GM21447 (cell line): ENCODE results near the gene EHBP1L1.

Experiments
- ATAC-seq: cut with Tn5 transposase; IDR thresholded peaks from one replicate; pipeline ENCODE4 v1.9.1; 2021; ENCODE audit not compliant: unreplicated experiment

The EHBP1L1 gene

DNA sequence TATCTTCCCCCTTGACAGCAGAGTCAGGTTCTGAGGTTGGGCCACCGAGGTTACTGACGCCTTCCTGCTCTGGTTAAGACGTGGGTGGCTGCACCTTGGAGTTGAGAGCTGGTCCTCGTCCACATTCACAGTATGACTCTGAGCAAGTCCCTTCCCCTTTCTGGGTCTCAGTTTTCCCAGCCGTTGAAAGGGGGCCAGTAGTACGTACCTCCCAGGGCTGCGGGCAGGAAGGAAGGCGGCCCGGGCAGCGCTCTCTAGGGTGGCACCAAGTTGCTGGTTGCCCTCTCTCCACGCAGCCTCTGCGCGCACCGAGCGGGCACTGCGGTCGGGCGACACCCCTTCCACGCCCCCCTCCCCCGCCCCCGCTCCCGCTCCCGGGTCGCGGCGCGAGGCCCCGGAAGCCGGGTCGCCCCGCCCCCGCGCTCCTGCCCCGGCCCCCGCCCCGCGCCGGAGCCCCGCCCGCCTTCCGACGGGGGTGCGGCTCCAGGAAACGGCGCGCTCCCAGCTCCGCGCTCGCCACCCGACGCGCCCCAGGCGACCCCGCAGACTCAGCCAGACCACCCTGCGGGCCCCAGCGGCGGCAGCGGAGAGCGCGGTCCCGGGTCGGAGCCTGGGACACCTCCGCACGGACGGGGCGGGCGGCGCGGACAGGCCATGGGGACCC is at the start of gene EHBP1L1:
EHBP1L1 (plus strand) TSS at position 486 of the 664 bp plus-strand sequence. CDS start 250 bp downstream, outside the sequence.
- ATAC-seq: no peak

DNA sequence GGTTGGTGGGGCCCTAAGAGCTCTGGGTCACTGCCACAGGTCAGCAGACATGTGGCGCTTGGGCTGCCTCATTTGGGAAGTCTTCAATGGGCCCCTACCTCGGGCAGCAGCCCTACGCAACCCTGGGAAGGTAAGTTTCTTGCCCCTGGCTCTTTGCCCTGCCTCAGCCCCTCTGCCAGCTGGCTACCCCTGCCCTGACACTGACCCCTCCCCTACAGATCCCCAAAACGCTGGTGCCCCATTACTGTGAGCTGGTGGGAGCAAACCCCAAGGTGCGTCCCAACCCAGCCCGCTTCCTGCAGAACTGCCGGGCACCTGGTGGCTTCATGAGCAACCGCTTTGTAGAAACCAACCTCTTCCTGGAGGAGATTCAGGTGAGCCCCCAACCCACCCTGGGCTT is 49.1 kb upstream of the EHBP1L1 start:
- ATAC-seq: no peak

DNA sequence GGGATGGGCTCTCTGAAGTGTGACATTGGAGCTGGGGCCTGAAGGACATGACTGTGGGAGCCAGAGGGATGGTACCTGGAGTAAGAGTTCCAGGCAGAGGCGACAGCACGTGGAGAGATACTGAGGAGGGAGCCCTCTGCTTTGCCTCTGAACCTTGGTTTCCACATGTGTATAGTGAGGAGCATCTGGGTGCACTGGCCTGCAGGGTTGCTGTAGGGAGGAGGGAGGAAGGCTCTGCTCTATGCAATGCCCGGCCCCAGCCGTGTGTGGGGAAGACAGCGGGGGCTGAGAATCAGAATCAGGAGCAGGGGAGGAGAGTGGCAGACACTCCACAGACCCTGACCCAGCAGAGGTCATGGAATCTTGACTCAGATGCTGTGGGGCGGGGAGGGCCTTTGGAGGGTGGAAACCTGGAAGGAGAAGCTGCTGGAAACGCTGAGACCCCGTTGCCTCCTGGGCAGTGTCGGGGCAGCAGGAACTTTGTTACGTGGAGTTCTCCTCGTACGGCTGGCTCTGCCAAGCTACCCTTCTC is 47.0 kb upstream of the EHBP1L1 start:
- no peak for ATAC-seq

DNA sequence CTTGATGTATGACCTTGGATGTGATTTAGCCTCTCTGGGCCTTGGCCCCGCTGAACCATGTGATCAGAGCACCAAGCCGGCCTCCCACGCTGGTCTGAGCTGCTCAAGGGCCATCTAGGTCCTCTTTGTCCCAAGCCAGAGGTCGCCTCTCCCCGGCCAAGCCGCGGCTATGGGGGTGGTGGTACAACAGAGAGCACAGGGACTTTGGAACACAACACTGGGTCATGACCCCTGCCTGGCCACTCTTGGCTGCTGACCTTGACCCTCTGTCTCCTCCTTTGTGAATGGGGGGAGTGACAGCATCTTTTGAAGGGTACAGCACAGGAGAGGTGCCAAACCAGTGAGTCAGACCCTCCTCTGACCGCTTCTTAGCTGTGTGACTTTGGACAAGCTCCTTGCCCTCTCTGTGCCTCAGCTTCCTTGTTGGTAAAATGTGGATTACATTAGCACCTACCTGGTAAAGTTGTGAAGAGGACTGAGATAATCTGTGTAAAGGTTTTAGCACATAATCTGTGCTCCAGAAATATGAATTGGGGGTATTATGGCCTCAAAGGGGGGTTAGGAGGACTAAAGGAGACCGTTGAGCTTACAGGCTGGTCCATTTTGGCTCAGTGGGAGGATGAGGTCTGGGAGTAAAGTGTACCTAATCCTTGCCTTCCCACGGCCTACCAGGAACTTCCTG is 46.2 kb upstream of the EHBP1L1 start:
- ATAC-seq: no peak

DNA sequence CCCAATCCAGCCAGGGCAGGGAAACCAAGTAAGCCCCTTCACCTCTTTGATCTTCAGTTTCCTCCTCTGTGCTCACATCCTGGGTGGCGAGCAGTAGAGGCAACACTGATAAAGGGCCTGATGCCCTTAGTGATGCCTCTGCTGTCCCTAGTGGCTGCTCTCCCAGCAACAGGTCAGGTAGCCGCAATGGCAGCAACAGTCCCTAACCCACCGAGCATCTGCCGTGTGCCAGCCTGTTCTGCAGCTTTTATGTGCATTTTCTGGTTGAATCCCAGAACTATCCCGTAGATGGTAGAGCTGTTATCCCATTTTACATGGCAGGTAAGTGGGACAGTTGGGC is 45.7 kb upstream of the EHBP1L1 start:
- no peak for ATAC-seq

DNA sequence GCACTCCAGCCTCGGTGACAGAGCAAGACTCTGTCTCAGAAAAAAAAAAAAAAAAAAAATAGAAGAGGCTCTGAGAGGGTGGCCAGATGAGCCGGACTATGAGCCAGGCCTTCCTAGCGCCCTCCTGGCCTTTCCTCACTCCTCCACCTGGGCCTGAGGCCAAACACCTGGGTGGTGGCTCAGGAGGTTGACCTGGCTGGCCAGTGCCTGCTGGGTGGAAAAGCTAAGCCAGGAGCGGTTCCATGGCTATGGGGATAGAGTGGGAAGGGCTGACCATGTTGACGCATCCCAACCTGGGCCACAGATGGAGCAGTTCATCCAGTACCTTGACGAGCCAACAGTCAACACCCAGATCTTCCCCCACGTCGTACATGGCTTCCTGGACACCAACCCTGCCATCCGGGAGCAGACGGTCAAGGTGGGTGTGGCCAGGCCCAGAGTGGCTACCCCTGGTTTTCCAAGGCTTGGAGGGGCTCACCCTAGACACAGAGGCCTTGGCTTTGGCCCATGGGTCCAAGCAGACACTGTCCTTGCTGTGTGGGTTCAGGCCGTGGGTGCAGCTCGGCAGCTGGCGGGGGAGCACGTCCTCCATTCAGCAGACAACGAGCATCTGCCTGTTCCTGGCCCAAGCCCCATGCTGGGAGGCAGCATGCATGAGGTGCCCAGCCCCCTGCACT is 43.3 kb upstream of the EHBP1L1 start:
- no peak for ATAC-seq

DNA sequence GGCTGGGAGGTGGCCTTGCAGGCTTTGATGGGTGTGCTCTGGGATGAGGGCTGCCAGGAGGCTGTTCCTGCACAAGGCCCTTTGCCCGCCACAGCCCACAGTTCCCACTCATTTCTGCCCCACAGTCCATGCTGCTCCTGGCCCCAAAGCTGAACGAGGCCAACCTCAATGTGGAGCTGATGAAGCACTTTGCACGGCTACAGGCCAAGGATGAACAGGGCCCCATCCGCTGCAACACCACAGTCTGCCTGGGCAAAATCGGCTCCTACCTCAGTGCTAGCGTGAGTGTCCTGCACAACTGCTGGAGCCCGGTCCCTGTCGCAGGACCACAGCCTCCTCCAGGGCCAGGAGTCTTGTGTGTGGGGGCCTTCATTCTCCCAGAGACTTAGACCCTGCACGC is 40.8 kb upstream of the EHBP1L1 start:
- ATAC-seq: no peak

DNA sequence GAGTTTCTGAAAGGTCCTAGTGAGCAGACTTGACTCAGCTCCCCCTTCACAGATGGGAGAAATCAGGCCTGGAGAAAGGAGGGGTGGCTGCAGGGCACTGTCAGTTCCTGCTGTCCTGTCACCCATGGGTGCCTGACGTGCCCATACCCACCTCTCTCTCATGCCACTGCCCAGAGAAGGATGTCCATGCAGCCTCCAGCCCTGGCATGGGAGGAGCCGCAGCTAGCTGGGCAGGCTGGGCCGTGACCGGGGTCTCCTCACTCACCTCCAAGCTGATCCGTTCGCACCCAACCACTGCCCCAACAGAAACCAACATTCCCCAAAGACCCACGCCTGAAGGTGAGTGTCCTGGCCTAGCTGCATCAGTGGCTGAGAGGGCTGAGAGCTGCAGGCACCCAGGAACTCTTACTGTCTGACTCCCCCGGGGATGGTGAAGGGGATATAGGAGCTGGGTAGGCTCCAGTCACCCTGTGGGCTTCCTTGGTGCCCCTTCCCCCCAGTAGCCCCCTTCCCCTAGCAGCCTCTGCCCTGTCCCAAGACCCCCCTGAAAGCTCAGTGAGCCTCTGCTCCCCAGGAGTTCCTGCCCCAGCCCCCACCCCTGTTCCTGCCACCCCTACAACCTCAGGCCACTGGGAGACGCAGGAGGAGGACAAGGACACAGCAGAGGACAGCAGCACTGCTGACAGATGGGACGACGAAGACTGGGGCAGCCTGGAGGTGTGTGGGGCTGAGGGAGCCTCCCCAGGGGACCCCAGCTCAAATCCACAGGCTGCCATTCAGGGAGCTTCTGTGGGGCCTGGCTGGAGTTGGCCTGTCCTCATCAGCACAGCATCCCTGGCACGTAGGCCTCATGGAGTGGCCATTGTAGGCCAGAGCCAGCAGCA is 39.2 kb upstream of the EHBP1L1 start:
- no peak for ATAC-seq

DNA sequence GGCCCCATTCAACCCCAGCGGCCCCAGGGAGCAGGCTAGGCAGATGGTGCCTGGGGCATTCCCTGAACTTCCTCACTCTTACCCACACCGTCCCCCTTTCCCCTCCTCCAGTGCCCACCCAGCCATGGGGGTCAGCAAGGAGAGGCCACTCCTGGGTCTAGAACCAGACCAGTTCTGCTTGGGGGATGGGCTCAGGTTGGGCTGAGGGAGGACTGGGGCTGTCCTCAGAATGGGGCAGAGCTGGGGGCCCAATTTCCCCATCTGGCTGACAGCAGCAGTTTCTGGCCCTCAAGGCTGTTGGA is 38.6 kb upstream of the EHBP1L1 start:
- ATAC-seq: no peak

DNA sequence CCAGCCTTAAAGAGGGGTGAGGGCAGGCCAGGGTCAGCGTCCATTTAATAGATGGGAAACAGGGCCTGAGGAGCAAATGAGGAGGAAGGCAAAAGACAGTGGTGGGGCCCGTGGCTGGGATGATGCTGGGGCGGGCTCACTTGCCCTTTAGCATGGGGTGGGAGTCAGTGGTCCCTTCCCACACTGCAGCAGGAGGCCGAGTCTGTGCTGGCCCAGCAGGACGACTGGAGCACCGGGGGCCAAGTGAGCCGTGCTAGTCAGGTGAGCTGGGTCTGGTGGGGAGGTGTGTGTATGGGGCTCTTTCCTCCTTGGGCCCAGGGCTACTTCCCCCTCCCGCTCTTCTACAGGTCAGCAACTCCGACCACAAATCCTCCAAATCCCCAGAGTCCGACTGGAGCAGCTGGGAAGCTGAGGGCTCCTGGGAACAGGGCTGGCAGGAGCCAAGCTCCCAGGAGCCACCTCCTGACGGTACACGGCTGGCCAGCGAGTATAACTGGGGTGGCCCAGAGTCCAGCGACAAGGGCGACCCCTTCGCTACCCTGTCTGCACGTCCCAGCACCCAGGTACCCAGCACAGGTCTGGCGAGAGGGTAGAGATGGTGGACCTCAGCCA is 38.1 kb upstream of the EHBP1L1 start:
- ATAC-seq: no peak

DNA sequence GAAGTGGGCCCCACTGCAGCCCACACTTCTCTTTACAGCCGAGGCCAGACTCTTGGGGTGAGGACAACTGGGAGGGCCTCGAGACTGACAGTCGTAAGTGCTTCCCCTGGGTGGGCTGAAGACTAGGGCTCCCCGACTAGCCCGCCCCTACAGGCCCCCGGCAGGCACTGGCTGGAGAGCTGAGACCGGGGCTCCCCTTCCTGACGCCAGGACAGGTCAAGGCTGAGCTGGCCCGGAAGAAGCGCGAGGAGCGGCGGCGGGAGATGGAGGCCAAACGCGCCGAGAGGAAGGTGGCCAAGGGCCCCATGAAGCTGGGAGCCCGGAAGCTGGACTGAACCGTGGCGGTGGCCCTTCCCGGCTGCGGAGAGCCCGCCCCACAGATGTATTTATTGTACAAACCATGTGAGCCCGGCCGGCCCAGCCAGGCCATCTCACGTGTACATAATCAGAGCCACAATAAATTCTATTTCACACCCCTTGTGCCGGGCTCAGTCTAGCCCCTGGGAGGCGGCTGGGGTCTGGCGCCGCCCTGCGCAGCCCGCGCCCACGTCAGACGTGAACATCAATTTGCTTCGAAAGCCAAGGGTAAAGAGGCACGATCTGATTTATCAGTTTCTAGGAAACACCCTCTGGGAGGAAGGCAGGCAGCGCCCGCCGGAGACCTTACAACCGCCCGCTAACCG is 37.5 kb upstream of the EHBP1L1 start:
- ATAC-seq: no peak

DNA sequence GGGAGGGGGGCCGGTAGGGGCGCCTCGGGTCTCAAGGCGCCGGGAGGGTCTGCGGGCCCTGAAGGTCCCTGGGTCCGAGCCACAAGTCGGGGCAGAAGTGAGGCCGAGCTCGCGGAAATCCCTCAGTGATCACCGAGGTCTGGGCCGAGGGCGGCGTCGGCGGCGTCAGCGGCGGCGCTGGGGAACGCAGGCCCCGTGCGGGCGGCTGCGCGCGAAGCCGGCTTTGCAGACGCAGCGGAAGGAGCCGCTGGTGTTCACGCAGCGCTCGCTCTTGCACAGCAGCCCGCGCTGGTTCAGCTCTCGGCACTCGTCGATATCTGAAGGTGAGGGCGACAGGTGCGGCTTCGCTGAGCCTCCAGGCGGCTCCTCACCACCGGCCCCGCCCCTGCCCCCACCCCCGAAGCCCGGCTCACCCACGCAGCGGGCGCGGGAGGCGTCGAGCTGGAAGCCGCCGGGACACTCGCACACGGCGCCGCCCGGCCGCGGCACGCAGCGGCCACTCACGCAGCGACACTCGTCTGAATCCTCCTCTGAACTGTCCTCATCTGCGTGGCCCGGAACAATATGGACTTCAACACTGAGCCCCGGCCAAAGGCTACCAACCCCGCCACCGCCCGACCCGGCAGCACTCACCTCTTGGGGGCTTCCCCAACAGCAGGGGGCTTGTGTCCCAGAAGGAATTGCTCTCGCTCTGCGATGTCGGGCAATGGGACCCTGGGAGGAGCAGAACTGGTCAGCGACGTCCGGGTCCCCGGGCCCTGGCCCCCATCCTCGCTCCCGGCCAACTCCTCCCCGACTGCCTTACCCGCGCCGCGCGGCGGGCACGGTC is 36.7 kb upstream of the EHBP1L1 start:
- ATAC-seq: no peak

DNA sequence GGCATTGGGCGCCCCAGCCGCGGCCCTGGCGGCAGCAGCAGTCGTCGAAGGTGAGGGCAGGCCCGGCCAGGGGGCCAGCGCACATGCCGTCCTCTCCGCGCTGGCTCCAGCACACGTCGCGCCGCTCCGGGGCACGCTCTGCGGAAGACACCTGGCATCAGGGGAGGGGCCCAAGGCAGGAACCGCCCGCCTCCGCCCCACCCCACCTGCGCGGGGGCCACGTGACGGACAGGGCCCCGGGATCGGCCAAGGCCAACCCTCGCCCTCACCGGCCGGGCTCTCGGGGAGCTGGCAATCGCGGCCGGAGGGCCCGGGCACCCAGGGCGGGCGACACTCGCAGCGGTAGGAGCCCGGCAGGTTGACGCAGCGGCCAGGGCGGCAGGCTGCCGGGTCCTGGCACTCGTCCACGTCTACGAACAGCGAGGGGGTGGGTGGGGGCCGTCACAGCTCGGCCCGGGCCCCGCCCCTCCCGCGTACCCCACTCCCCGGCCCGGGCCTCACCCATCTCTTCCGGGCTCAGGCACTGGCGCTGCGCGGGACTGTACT is 36.0 kb upstream of the EHBP1L1 start:
- peak; percentile 49 for ATAC-seq

DNA sequence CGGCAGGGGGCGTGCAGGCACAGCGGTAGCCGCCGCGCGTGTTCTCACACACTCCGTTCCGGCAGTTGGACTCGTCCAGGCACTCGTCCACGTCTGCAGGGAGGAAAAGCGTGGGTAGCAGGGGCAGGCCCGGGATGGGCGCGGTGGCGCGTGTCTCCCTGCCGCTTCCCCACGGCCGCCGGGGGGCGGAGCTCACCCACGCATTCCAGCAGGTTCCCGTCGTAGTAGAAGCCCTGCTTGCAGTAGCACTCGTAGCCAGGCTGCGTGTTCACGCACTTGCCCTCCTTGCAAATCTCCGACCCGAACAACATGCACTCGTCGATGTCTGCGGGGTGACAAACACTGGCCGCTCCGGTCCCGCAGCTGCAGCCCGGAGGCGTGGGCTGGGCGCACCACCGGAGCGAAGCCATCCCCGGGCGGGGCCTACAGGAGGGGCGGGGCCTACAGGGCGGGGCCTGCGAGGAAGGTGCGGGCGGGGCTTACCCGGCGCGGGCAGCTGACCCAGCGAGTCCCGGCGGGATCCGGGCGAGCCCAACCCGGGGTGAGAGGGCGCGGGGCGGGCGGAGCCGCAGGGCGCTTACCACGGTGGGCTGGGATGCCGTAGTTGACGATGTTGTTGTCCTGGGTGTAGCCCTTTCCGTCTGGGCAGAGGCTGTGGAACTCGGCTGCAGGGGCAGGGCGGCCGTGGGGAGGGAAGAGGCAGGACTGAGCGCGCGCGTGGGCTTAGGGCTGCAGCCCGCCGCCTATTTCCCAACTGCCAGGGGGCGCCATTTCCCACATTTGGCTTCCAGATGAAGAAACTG is 35.4 kb upstream of the EHBP1L1 start:
- peak; percentile 74 for ATAC-seq

DNA sequence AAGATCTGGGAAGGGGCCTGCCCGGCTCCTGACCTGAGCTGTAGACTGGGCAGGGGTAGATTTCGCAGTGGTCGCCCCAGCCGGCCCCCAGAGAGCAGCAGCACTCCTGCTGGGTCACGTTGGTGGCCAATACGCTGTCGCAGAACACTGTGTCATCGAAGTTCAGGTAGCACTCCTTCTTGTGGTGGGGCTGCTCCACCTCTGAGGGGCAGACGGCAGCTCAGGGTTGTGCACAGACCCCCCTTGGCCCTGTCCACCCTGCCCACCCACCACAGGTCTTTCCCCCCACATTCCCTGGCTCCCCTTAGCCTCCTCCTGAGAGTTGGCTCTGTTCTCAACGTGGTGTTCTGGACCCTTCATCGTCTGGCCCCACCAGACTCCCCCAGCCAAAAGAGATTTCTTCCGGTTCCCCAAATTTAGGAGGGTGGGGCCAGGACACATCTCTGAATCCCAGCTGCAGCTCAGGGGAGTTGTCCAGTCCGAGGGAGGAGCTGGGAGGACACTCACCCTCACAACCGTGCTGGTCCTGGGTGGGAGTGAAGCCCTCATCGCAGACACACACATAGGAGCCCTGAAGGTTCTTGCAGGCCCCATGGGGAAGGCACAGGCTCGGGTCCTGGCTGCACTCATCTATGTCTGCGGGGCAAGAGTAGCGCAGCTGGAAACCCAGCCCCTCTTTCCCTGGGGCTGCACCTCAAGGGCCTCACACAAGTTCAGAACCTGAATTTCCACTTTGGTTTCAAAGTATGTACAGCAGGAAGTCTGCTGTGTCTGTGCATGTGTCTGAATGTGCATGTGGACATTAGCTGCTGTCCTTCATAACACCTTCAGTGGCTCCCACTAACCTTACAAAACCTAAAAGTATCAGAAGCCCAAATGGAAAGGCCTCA is 34.5 kb upstream of the EHBP1L1 start:
- no peak for ATAC-seq

DNA sequence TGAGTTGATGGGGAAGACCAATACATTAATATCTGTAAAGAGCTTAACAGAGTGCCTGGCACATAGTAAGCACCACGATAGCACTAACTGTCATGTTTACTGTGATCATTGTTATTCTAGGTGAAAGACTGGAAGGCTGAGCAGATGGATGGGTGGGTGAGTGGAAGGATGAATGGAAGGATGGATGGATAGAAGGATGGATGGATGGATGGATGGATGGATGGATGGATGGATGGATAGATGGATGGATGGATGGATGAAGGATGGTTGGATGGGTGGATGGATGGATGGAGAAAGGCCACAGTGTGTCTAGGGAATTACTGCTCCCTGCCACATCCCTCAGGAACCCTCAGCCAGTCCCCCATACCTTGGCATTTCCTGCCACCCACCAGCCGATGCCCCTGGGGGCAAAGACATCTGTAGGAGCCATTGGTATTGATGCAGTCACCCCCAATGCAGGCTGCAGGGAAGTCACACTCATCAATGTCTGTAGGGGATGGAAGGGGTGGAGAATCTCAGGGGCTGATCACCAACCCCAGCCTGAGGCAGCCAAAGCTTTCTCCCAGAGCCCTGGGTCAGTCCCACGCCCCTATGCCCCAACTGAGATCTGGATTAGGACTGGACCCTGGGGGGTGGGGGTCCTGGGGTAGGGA is 33.0 kb upstream of the EHBP1L1 start:
- ATAC-seq: no peak

DNA sequence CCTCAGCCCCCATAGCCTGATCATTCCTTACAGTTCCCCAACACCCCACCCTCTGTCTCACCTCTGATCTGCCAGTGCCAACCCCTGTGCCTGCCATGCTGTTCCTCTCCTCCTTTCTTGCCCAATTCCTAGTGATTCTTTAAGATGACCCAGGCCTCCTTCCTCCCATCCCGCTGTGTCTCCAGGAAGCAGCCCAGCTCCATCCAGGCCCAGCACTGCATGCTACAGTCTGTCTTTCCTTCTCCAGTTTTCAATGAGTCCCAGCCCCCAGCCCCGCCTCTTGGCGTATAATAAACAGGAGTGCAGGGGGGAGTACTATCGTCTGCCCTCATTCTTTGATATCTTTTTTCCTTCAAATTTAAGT is 30.0 kb upstream of the EHBP1L1 start:
- no peak for ATAC-seq
